Endodermal cell (in vitro differentiated cells): ENCODE measurements around the gene SLX4. TPM values are rescaled to one million over a fixed set of nuclear protein-coding genes. Genes with fewer than 3 reads are reported as not detected.

ENCODE experiments used
- DNase-seq: peaks from one replicate; pipeline ENCODE4 v3.0.0-alpha.2; 2017
- H3K27ac ChIP-seq: 2 replicates; pipeline ENCODE4 v1.5.1; 2013; ENCODE audit warnings: mild to moderate bottlenecking, low read depth, low read length, moderate library complexity
- H3K27me3 ChIP-seq: 2 replicates; pipeline ENCODE4 v1.6.1; 2013; ENCODE audit warnings: mild to moderate bottlenecking, low read length, moderate library complexity; ENCODE audit not compliant: insufficient read depth, control insufficient read depth, poor library complexity, severe bottlenecking
- H3K36me3 ChIP-seq: 2 replicates; pipeline ENCODE4 v1.7.0; 2013; ENCODE audit warnings: mild to moderate bottlenecking, low read length, moderate library complexity; ENCODE audit not compliant: control insufficient read depth, insufficient read depth
- H3K4me1 ChIP-seq: one replicate; pipeline ENCODE4 v1.7.0; 2013; ENCODE audit warnings: low read length; ENCODE audit not compliant: control insufficient read depth, insufficient read depth
- H3K4me3 ChIP-seq: 2 replicates; pipeline ENCODE4 v1.5.1; 2013; ENCODE audit warnings: mild to moderate bottlenecking, low read length, moderate library complexity
- H3K9ac ChIP-seq: 2 replicates; pipeline ENCODE4 v1.6.1; 2013; ENCODE audit warnings: mild to moderate bottlenecking, low read length, moderate library complexity; ENCODE audit not compliant: poor library complexity, severe bottlenecking; ENCODE audit errors: extremely low read depth
- H3K9me3 ChIP-seq: 2 replicates; pipeline ENCODE4 v1.6.1; 2013; ENCODE audit warnings: mild to moderate bottlenecking, low read length, moderate library complexity; ENCODE audit not compliant: control insufficient read depth
- H3K27ac Mint-ChIP-seq: 2 replicates; pipeline ENCODE4 v1.8.0; 2020; ENCODE audit warnings: mixed read lengths
- H3K27me3 Mint-ChIP-seq: 2 replicates; pipeline ENCODE4 v1.8.0; 2021; ENCODE audit warnings: mild to moderate bottlenecking, mixed read lengths; ENCODE audit not compliant: insufficient read depth
- H3K36me3 Mint-ChIP-seq: 2 replicates; pipeline ENCODE4 v1.8.0; 2020; ENCODE audit warnings: low read depth, mixed read lengths
- H3K4me1 Mint-ChIP-seq: 2 replicates; pipeline ENCODE4 v1.8.0; 2020; ENCODE audit warnings: mixed read lengths
- H3K4me3 Mint-ChIP-seq: 2 replicates; pipeline ENCODE4 v1.8.0; 2020; ENCODE audit warnings: mild to moderate bottlenecking, moderate library complexity, mixed read lengths
- H3K9me3 Mint-ChIP-seq: 2 replicates; pipeline ENCODE4 v1.8.0; 2020; ENCODE audit warnings: mild to moderate bottlenecking, mixed read lengths
- CTCF ChIP-seq: fragments of 200-600 bp; sonication (generic); conservative IDR thresholded peaks from 2 replicates; pipeline ENCODE4 v1.5.0; 2021; ENCODE audit warnings: antibody characterized with exemption, mild to moderate bottlenecking
- WGBS, 2 experiments: methylation state at CpG; one replicate each; pipeline versions ENCODE4 v1.1.5 to v1.1.7; 2013; ENCODE audit warnings: missing lambda C conversion rate in 2 of 2, mixed read lengths in 1 of 2; ENCODE audit not compliant: insufficient coverage in 1 of 2, insufficient read length in 1 of 2; 5-methylcytosine and 5-hydroxymethylcytosine counted together
- total RNA-seq, 2 donors: library from RNA; stranded (reverse); fragmentation: NEBNext Ultra II Directional in 1 of 2; extraction: Animal tissue kit (Norgen Biotek cat#: 25700) in 1 of 2; gene quantifications; 2 replicates in 1 of 2; 3 replicates in 1 of 2; pipeline ENCODE4 v1.2.1, GENCODE V29; 2021

SLX4 gene
- total RNA-seq, 2 donors from 2014 or later: 11.0 to 15.9 TPM

- Histone ChIP-seq H3K9ac (no peak overlapping the region), H3K27ac (no peak overlapping the region), H3K4me3 (no peak overlapping the region), H3K36me3 (peaks cover 49% of the 10 kb centered on the region), H3K4me1 (no peaks in the 10 kb centered on the region), H3K27me3 (no peaks in the 10 kb centered on the region), H3K9me3 (peaks cover 28% of the 10 kb centered on the region)
- no peak overlapping the region for H3K4me3 Mint-ChIP-seq
- WGBS, 2 experiments: 87 to 93% methylated on average over 6 to 8 of the region's 8 CpGs
- DNase-seq: no peak
- H3K27me3 Mint-ChIP-seq: no peaks in the 10 kb centered on the region
- peaks cover 78% of the 10 kb centered on the region for H3K36me3 Mint-ChIP-seq
- H3K9me3 Mint-ChIP-seq: peaks cover 31% of the 10 kb centered on the region
- H3K27ac Mint-ChIP-seq: no peak overlapping the region
- no peaks in the 10 kb centered on the region for H3K4me1 Mint-ChIP-seq
- no peak for TF ChIP-seq CTCF
Measured at GRCh38 chr16:3599121-3599520, 12.3 kb downstream of the SLX4 start.

- no peak overlapping the region for H3K27ac Mint-ChIP-seq
Measured at GRCh38 chr16:3598236-3598635, 13.2 kb downstream of the SLX4 start.

DNA sequence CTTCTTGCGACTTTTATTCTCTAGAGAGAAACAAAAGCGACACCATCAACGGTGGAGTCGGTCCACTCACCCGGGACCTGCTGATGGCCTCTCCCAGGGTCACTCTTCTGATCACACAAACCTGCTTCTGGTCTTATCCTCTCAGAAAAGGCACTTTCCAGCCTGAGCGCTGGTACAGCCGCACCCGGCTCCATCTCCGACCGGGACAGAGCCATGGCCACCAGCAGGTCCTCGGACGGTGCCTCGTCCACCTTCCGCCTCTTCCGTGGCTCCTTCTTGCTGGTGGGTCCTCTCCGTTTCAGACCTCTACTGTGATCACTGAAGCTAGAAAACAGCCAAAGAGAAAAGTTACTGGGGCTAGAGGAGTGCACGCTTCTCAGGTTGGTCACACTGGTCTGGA is 13.7 kb downstream of the SLX4 start:
- no peaks in the 10 kb centered on the region for H3K4me1 Mint-ChIP-seq
- no peak for DNase-seq
- 95 to 96% methylated on average over 12 to 17 of the region's 17 CpGs for WGBS, 2 experiments
- H3K36me3 ChIP-seq: peaks cover 39% of the 10 kb centered on the region
- no peak overlapping the region for H3K27ac ChIP-seq
- peaks cover 70% of the 10 kb centered on the region for H3K36me3 Mint-ChIP-seq
- H3K9me3 Mint-ChIP-seq: peaks cover 31% of the 10 kb centered on the region
- H3K4me1 ChIP-seq: no peaks in the 10 kb centered on the region
- no peaks in the 10 kb centered on the region for H3K27me3 Mint-ChIP-seq
- no peak for TF ChIP-seq CTCF
- no peak overlapping the region for H3K27ac Mint-ChIP-seq
- no peak overlapping the region for H3K4me3 ChIP-seq
- H3K27me3 ChIP-seq: no peaks in the 10 kb centered on the region
- no peak overlapping the region for H3K9ac ChIP-seq
- H3K9me3 ChIP-seq: peaks cover 28% of the 10 kb centered on the region
- H3K4me3 Mint-ChIP-seq: no peak overlapping the region

More at GRCh38 chr16:3598236-3598635, 13.2 kb downstream of the SLX4 start:
- H3K4me1 ChIP-seq: no peaks in the 10 kb centered on the region
- no peak overlapping the region for H3K27ac ChIP-seq
- no peak overlapping the region for H3K4me3 ChIP-seq
- Mint-ChIP-seq H3K9me3 (peaks cover 31% of the 10 kb centered on the region), H3K36me3 (peaks cover 76% of the 10 kb centered on the region), H3K4me1 (no peaks in the 10 kb centered on the region), H3K4me3 (no peak overlapping the region), H3K27me3 (no peaks in the 10 kb centered on the region)
- no peak for DNase-seq
- peaks cover 28% of the 10 kb centered on the region for H3K9me3 ChIP-seq
- 94 to 95% methylated on average over 8 to 12 of the region's 12 CpGs for WGBS, 2 experiments
- H3K36me3 ChIP-seq: peaks cover 43% of the 10 kb centered on the region
- no peak overlapping the region for H3K9ac ChIP-seq
- no peak for TF ChIP-seq CTCF
- H3K27me3 ChIP-seq: no peaks in the 10 kb centered on the region
